ENCODE measurements around the gene NYNRIN. TPM values are rescaled to one million over a fixed set of nuclear protein-coding genes. Genes with fewer than 3 reads are reported as not detected.
A peak's percentile ranks its signal among the peaks of the same experiment; 100 is the strongest.

Gene NYNRIN
- total RNA-seq, 4 donors from 2014 or later: 8.0 to 21.2 (median 13.4) TPM

GRCh38 chr14:24395609-24396582 is 2.9 kb upstream of the NYNRIN start:
- intact Hi-C loops (cut with DNase I): loop anchor here (5.0 kb wide), 1 partner anchor 36 kb away; no protein-coding TSS in a partner anchor
- no peaks in the 10 kb centered on the region for H3K9me3 ChIP-seq
- H3K36me3 ChIP-seq: no peaks in the 10 kb centered on the region
- peaks cover 20 to 34% (median 32%) of the 10 kb centered on the region in 4 donors for H3K4me1 ChIP-seq
- H3K4me3 ChIP-seq: no peak overlapping the region
- H3K27me3 ChIP-seq: peaks cover 0 to 4% (median 0%) of the 10 kb centered on the region in 4 donors
- H3K27ac ChIP-seq (replicated peaks in 1 of 4): no peak overlapping the region
- TF ChIP-seq CTCF (IDR thresholded peaks at IDR 0.05) (no peak), POLR2A (IDR thresholded peaks at IDR 0.05; ENCODE audit: low read depth) (no peak), EP300 (IDR thresholded peaks at IDR 0.05) (no peak), POLR2AphosphoS5 (IDR thresholded peaks at IDR 0.05) (no peak)
- WGBS: 54% methylated on average over 7 of the region's 8 CpGs
- no peak for DNase-seq (ENCODE audit: extremely low spot score)

- intact Hi-C loops (cut with DNase I): loop anchor here (5.0 kb wide), 1 partner anchor 35 kb away; no protein-coding TSS in a partner anchor
- TF ChIP-seq CTCF (IDR thresholded peaks at IDR 0.05) (no peak), EP300 (IDR thresholded peaks at IDR 0.05) (no peak), POLR2A (IDR thresholded peaks at IDR 0.05; ENCODE audit: low read depth) (no peak), POLR2AphosphoS5 (IDR thresholded peaks at IDR 0.05) (no peak)
- WGBS: 47% methylated on average over 6 of the region's 6 CpGs
- Histone ChIP-seq H3K4me3 (peak overlapping the region in 1 of 4 donors; percentile 74), H3K27ac (replicated peaks in 1 of 4) (peak overlapping the region; percentile 74 to 85 (median 77)), H3K36me3 (no peaks in the 10 kb centered on the region), H3K27me3 (no peaks in the 10 kb centered on the region), H3K4me1 (peaks cover 38 to 52% (median 51%) of the 10 kb centered on the region in 4 donors), H3K9me3 (no peaks in the 10 kb centered on the region)
- no peak for DNase-seq (ENCODE audit: extremely low spot score)
Observed at GRCh38 chr14:24397639-24398292, 1.0 kb upstream of the NYNRIN start.

- no peaks in the 10 kb centered on the region for H3K27me3 ChIP-seq
- DNase-seq (ENCODE audit: extremely low spot score): no peak
- H3K4me3 ChIP-seq: peak overlapping the region; percentile 72 to 88 (median 74)
- H3K9me3 ChIP-seq: no peaks in the 10 kb centered on the region
- no peaks in the 10 kb centered on the region for H3K36me3 ChIP-seq
- TF ChIP-seq EP300 (IDR thresholded peaks at IDR 0.05) (no peak), CTCF (IDR thresholded peaks at IDR 0.05) (no peak), POLR2AphosphoS5 (IDR thresholded peaks at IDR 0.05) (no peak), POLR2A (IDR thresholded peaks at IDR 0.05; ENCODE audit: low read depth) (no peak)
- intact Hi-C loops (cut with DNase I): loop anchor here (5.0 kb wide), 1 partner anchor 34 kb away; no protein-coding TSS in a partner anchor
- peak overlapping the region; percentile 74 to 85 (median 77) for H3K27ac ChIP-seq (replicated peaks in 1 of 4)
- 2% methylated on average over 5 of the region's 7 CpGs for WGBS
- peaks cover 43 to 57% (median 56%) of the 10 kb centered on the region in 4 donors for H3K4me1 ChIP-seq
Observed at GRCh38 chr14:24398293-24398652, 530 bp upstream of the NYNRIN start.

GRCh38 chr14:24399447-24399822 is 632 bp downstream of the NYNRIN start:
- Histone ChIP-seq H3K9me3 (no peaks in the 10 kb centered on the region), H3K36me3 (no peaks in the 10 kb centered on the region), H3K27ac (replicated peaks in 1 of 4) (peak overlapping the region; percentile 74 to 85 (median 77)), H3K4me1 (peaks cover 47 to 68% (median 68%) of the 10 kb centered on the region in 4 donors), H3K27me3 (no peaks in the 10 kb centered on the region), H3K4me3 (peak overlapping the region; percentile 72 to 88 (median 74))
- no peak for TF ChIP-seq POLR2A (IDR thresholded peaks at IDR 0.05; ENCODE audit: low read depth)
- no peak for TF ChIP-seq POLR2AphosphoS5 (IDR thresholded peaks at IDR 0.05)
- no peak for TF ChIP-seq EP300 (IDR thresholded peaks at IDR 0.05)
- TF ChIP-seq CTCF (IDR thresholded peaks at IDR 0.05): no peak
- 19% methylated on average over 8 of the region's 8 CpGs for WGBS
- DNase-seq (ENCODE audit: extremely low spot score): no peak
- intact Hi-C loops (cut with DNase I): loop anchor here (5.0 kb wide), 1 partner anchor 33 kb away; no protein-coding TSS in a partner anchor

Measured in esophagus muscularis mucosa (tissue), 4 donors.